WI38 (cell line): ENCODE measurements around the gene KCNMB4.

ENCODE experiments used
- H3K4me3 ChIP-seq: 2 replicates; pipeline ENCODE4 v1.5.1; 2011; ENCODE audit warnings: low read depth, mild to moderate bottlenecking, control low read depth, low read length
- CTCF ChIP-seq: IDR thresholded peaks from 2 replicates; pipeline ENCODE4 v1.5.1; 2012; ENCODE audit warnings: low read depth, mild to moderate bottlenecking, control low read depth, low read length

KCNMB4 gene

GRCh38 chr12:70482764-70483163, 116.7 kb downstream of the KCNMB4 start:
- no peak overlapping the region for H3K4me3 ChIP-seq
- no peak for TF ChIP-seq CTCF
